HepG2 (cell line): ENCODE measurements around the gene ODR4. TPM values are rescaled to one million over a fixed set of nuclear protein-coding genes. Genes with fewer than 3 reads are reported as not detected.

Source experiments
- AKAP8 ChIP-seq: sonication (generic); formaldehyde crosslinking; IDR thresholded peaks from 2 replicates; pipeline ENCODE4 v1.5.1; 2020; ENCODE audit warnings: mild to moderate bottlenecking, missing genetic modification reagents
- ARID2 ChIP-seq: sonication (generic); formaldehyde crosslinking; IDR thresholded peaks from 2 replicates; pipeline ENCODE4 v1.8.1; 2022; ENCODE audit warnings: mild to moderate bottlenecking, missing genetic modification reagents, borderline replicate concordance
- HIVEP1 ChIP-seq: sonication (generic); formaldehyde crosslinking; IDR thresholded peaks from 2 replicates; pipeline ENCODE4 v1.4.0; 2020; ENCODE audit warnings: mild to moderate bottlenecking, missing genetic modification reagents
- HNF4A ChIP-seq: sonication (generic); formaldehyde crosslinking; IDR thresholded peaks from 2 replicates; pipeline ENCODE4 v1.4.0; 2020; ENCODE audit warnings: missing genetic modification reagents
- JUN ChIP-seq: sonication (generic); formaldehyde crosslinking; IDR thresholded peaks from 2 replicates; pipeline ENCODE4 v1.4.0; 2020; ENCODE audit warnings: mild to moderate bottlenecking, missing genetic modification reagents
- KLF16 ChIP-seq, 2 experiments: sonication (generic) in 1 of 2; formaldehyde crosslinking in 1 of 2; IDR thresholded peaks; 2 replicates each; pipeline versions ENCODE4 v1.6.1 to v1.8.0; 2016 to 2023; ENCODE audit warnings: missing genetic modification reagents in 2 of 2, missing compliant biosample characterization in 1 of 2
- NBN ChIP-seq: fragments of 450-650 bp; conservative IDR thresholded peaks from 2 replicates; pipeline ENCODE4 v1.6.1; 2017
- NPAS2 ChIP-seq: sonication (generic); formaldehyde crosslinking; IDR thresholded peaks from 2 replicates; pipeline ENCODE4 v1.8.0; 2022; ENCODE audit warnings: mild to moderate bottlenecking, missing genetic modification reagents, borderline replicate concordance
- TCF12 ChIP-seq, 2 experiments: fragments of 450-650 bp in 1 of 2; sonication (generic) in 1 of 2; formaldehyde crosslinking in 1 of 2; IDR thresholded peaks; 2 replicates each; pipeline versions ENCODE4 v1.6.1 to v1.8.0; 2017 to 2022; ENCODE audit warnings: antibody characterized with exemption in 1 of 2, mild to moderate bottlenecking in 1 of 2, missing genetic modification reagents in 1 of 2, moderate library complexity in 1 of 2
- ZC3H4 ChIP-seq: sonication (generic); formaldehyde crosslinking; IDR thresholded peaks from 2 replicates; pipeline ENCODE4 v1.4.0; 2020; ENCODE audit warnings: missing genetic modification reagents, borderline replicate concordance
- ZFP41 ChIP-seq: sonication (generic); formaldehyde crosslinking; IDR thresholded peaks from 2 replicates; pipeline ENCODE4 v1.4.0; 2020; ENCODE audit warnings: mild to moderate bottlenecking, missing genetic modification reagents, borderline replicate concordance
- ZMYM4 ChIP-seq: sonication (generic); formaldehyde crosslinking; IDR thresholded peaks from 2 replicates; pipeline ENCODE4 v1.8.1; 2023; ENCODE audit warnings: mild to moderate bottlenecking, missing genetic modification reagents
- ZNF232 ChIP-seq: sonication (generic); formaldehyde crosslinking; IDR thresholded peaks from 2 replicates; pipeline ENCODE4 v1.4.0; 2020; ENCODE audit warnings: missing genetic modification reagents, borderline replicate concordance
- ZNF367 ChIP-seq: sonication (generic); formaldehyde crosslinking; IDR thresholded peaks from 2 replicates; pipeline ENCODE4 v1.4.0; 2020; ENCODE audit warnings: missing genetic modification reagents, borderline replicate concordance
- ZNF563 ChIP-seq: sonication (generic); formaldehyde crosslinking; IDR thresholded peaks from 2 replicates; pipeline ENCODE4 v1.8.0; 2022; ENCODE audit warnings: mild to moderate bottlenecking, moderate library complexity, missing genetic modification reagents
- ZNF607 ChIP-seq: sonication (generic); formaldehyde crosslinking; IDR thresholded peaks from 2 replicates; pipeline ENCODE4 v1.5.1; 2020; ENCODE audit warnings: missing genetic modification reagents, mild to moderate bottlenecking, borderline replicate concordance
- polyA plus RNA-seq, 8 experiments: library from polyadenylated mRNA; depleted of rRNA in 3 of 8; stranded (reverse) in 7 of 8; unstranded in 1 of 8; fragments of >200 nt; fragmentation: Illumina TruSeq in 4 of 8; extraction: Trizol in 4 of 8; gene quantifications; 2 replicates each; pipeline versions ENCODE4 v1.2.1 to v1.2.3, GENCODE V29; 2011 to 2016; ENCODE audit warnings: low read depth in 4 of 8, missing spikeins in 1 of 8, mixed read lengths in 1 of 8; ENCODE audit not compliant: insufficient read depth in 1 of 8
- total RNA-seq, 5 experiments: library from RNA; depleted of rRNA; stranded (reverse); fragments of >200 nt; fragmentation: Illumina TruSeq; extraction: Trizol; gene quantifications; 2 replicates each; pipeline ENCODE4 v1.2.3, GENCODE V29; 2016; ENCODE audit warnings: low read depth in 1 of 5
- TF ChIP-seq, protein P1 (sequence below), 2 experiments: fragments of 450-650 bp in 1 of 2; sonication (generic) in 1 of 2; formaldehyde crosslinking; IDR thresholded peaks; 2 replicates each; pipeline versions ENCODE4 v1.5.0 to v1.8.0; 2020 to 2022; ENCODE audit warnings: mild to moderate bottlenecking in 1 of 2, missing genetic modification reagents in 1 of 2
- TF ChIP-seq, protein P2 (sequence below): sonication (generic); formaldehyde crosslinking; IDR thresholded peaks from 2 replicates; pipeline ENCODE4 v1.4.0; 2020; ENCODE audit warnings: mild to moderate bottlenecking, missing genetic modification reagents, borderline replicate concordance
- TF ChIP-seq, protein P3 (sequence below): sonication (generic); formaldehyde crosslinking; IDR thresholded peaks from 2 replicates; pipeline ENCODE4 v1.5.0; 2020; ENCODE audit warnings: missing genetic modification reagents
- TF ChIP-seq, protein P4 (sequence below): IDR thresholded peaks from 2 replicates; pipeline ENCODE4 v1.6.1; 2016; ENCODE audit warnings: low read depth, control low read depth
- TF ChIP-seq, protein P5 (sequence below): IDR thresholded peaks from 2 replicates; pipeline ENCODE4 v1.6.1; 2012; ENCODE audit warnings: inconsistent platforms

ODR4 gene
- total and polyA plus RNA-seq, 2 of the 13 experiments (the other 11 are each of a cell fraction or from before 2014, with no cell fraction given), result 16.3 to 22.0 TPM

DNA sequence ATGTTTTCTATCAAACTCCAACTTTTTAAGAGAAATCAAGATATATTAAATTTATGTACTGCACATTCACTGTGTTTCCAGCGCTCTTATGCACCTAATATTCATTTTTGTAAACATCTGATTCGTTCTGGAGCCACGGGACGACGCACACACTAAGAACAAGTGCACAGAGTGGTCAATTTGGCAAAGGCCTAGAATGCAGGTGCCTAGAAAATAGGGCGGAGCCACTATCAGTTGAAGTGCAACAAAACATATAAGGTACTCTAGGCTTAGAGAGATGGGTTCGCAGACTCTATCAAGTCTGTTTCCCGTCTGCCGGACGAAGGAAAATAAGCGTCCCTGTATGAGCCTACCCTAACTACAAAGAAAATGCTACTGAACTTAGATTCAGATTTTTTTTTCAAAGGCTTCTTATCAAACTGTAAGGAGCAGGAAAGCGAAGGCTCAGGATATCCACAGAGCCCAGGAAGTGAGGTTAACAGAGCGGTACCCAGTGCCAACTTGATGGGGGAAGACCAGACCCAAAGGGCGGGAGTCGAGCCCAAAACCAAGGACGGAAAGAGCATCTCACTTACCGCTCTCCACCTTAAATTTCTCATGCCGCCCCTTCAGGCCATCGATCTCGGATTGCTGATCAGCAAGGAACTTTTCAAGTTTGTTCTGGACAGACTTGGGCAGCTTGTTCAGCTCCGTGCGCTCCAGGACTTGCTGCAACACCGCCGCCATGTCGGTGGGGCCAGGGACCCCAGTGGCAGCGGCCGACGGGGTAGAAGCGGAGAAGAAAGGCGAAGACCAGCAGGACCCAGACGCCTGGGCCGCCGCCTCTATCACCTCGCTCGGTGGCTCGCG lies 1.1 kb upstream of the ODR4 start (continued):
- TF ChIP-seq, protein P1, sequence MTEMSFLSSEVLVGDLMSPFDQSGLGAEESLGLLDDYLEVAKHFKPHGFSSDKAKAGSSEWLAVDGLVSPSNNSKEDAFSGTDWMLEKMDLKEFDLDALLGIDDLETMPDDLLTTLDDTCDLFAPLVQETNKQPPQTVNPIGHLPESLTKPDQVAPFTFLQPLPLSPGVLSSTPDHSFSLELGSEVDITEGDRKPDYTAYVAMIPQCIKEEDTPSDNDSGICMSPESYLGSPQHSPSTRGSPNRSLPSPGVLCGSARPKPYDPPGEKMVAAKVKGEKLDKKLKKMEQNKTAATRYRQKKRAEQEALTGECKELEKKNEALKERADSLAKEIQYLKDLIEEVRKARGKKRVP (CRISPR knock-in tag; IDR thresholded peaks at IDR 0.05), result no peak; a peak in 1 of 4 replicates
- TF ChIP-seq, protein P2, sequence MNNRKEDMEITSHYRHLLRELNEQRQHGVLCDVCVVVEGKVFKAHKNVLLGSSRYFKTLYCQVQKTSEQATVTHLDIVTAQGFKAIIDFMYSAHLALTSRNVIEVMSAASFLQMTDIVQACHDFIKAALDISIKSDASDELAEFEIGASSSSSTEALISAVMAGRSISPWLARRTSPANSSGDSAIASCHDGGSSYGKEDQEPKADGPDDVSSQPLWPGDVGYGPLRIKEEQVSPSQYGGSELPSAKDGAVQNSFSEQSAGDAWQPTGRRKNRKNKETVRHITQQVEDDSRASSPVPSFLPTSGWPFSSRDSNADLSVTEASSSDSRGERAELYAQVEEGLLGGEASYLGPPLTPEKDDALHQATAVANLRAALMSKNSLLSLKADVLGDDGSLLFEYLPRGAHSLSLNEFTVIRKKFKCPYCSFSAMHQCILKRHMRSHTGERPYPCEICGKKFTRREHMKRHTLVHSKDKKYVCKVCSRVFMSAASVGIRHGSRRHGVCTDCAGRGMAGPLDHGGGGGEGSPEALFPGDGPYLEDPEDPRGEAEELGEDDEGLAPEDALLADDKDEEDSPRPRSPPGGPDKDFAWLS (CRISPR knock-in tag), result no peak
- TF ChIP-seq HNF4A (CRISPR knock-in tag) (no peak), JUN (CRISPR knock-in tag) (no peak), AKAP8 (CRISPR knock-in tag) (no peak), ZNF367 (CRISPR knock-in tag) (no peak), KLF16 (CRISPR knock-in tag; IDR thresholded peaks at IDR 0.05) (peak in 1 of 2 experiments; percentile 16; a peak in 1 of 4 replicates), ZNF563 (CRISPR knock-in tag) (no peak), NBN (no peak), NPAS2 (CRISPR knock-in tag) (no peak), ZMYM4 (CRISPR knock-in tag) (no peak), ZNF232 (CRISPR knock-in tag) (no peak; the same call in 1 of the 2 replicates), TCF12 (IDR thresholded peaks at IDR 0.05) (no peak), TCF12 (CRISPR knock-in tag; IDR thresholded peaks at IDR 0.05) (no peak), ARID2 (no peak), ZNF607 (CRISPR knock-in tag) (no peak), ZC3H4 (CRISPR knock-in tag) (no peak), ZFP41 (no peak), HIVEP1 (0 out of 2 replicates have a peak, but pooled peaks have one; percentile 5)
- TF ChIP-seq, protein P3, sequence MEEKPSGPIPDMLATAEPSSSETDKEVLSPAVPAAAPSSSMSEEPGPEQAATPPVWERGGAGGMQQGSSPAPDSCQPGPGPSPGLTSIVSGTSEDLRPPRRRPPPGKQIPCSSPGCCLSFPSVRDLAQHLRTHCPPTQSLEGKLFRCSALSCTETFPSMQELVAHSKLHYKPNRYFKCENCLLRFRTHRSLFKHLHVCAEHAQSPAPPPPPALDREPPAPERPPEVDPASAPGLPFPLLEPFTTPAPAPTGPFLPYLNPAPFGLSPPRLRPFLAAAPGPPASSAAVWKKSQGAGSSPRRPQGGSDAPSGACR (CRISPR knock-in tag), result no peak
- TF ChIP-seq, protein P4, sequence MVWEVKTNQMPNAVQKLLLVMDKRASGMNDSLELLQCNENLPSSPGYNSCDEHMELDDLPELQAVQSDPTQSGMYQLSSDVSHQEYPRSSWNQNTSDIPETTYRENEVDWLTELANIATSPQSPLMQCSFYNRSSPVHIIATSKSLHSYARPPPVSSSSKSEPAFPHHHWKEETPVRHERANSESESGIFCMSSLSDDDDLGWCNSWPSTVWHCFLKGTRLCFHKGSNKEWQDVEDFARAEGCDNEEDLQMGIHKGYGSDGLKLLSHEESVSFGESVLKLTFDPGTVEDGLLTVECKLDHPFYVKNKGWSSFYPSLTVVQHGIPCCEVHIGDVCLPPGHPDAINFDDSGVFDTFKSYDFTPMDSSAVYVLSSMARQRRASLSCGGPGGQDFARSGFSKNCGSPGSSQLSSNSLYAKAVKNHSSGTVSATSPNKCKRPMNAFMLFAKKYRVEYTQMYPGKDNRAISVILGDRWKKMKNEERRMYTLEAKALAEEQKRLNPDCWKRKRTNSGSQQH, result no peak
- TF ChIP-seq, protein P5, sequence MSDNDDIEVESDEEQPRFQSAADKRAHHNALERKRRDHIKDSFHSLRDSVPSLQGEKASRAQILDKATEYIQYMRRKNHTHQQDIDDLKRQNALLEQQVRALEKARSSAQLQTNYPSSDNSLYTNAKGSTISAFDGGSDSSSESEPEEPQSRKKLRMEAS, result no peak
